Right forelimb (tissue), 1 donor: ENCODE results near the gene ARMC8.

Experiments
- DNase-seq: peaks from one replicate; pipeline ENCODE4 v3.0.0-alpha.2; 2018

The ARMC8 gene

GRCh38 chr3:138314751-138315150, 127.7 kb downstream of the ARMC8 start:
- no peak for DNase-seq

- DNase-seq = no peak
These were observed 130.6 kb downstream of the ARMC8 start for GRCh38 chr3:138317687-138318086.

- DNase-seq = peak; percentile 42
These were observed 136.9 kb downstream of the ARMC8 start for GRCh38 chr3:138323971-138324370.

GRCh38 chr3:138325990-138326389, 138.9 kb downstream of the ARMC8 start:
- DNase-seq = peak; percentile 6

- DNase-seq = no peak
These were observed 139.9 kb downstream of the ARMC8 start for GRCh38 chr3:138326866-138327595.

- no peak for DNase-seq
These were observed 140.7 kb downstream of the ARMC8 start for GRCh38 chr3:138327831-138328230.

GRCh38 chr3:138328341-138328740, 141.2 kb downstream of the ARMC8 start:
- no peak for DNase-seq

- peak; percentile 76 for DNase-seq
These were observed 142.3 kb downstream of the ARMC8 start, which contains the start of gene NME9 for GRCh38 chr3:138329127-138329983. NME9 (minus strand) TSS chr3:138329851; CDS start chr3:138329335, 516 bp downstream.

GRCh38 chr3:138329984-138330293, 142.8 kb downstream of the ARMC8 start:
- DNase-seq = no peak

GRCh38 chr3:138331143-138331894, 144.2 kb downstream of the ARMC8 start:
- no peak for DNase-seq

- DNase-seq = no peak
These were observed 145.5 kb downstream of the ARMC8 start for GRCh38 chr3:138332472-138333073.

GRCh38 chr3:138334608-138335007, 147.5 kb downstream of the ARMC8 start:
- no peak for DNase-seq

GRCh38 chr3:138336454-138336999, 149.4 kb downstream of the ARMC8 start:
- no peak for DNase-seq

GRCh38 chr3:138338244-138338643, 151.1 kb downstream of the ARMC8 start:
- peak; percentile 16 for DNase-seq

GRCh38 chr3:138338811-138339210, 151.7 kb downstream of the ARMC8 start:
- peak; percentile 46 for DNase-seq

- no peak for DNase-seq
These were observed 153.4 kb downstream of the ARMC8 start for GRCh38 chr3:138340511-138340910.

- no peak for DNase-seq
These were observed 157.7 kb downstream of the ARMC8 start for GRCh38 chr3:138344754-138345153.
